Uterus (tissue), 2 donors: ENCODE measurements around the gene FRRS1.

ENCODE experiments used
- CTCF ChIP-seq, 4 experiments: fragments of 200-600 bp in 2 of 4; fragments of 450-650 bp in 2 of 4; sonication (generic) in 2 of 4; IDR thresholded peaks; one replicate each; pipeline ENCODE4 v1.5.1; 2016 to 2019; ENCODE audit warnings: antibody characterized with exemption in 4 of 4, mild to moderate bottlenecking in 2 of 4, moderate library complexity in 1 of 4
- POLR2A ChIP-seq, 2 donors: fragments of 450-650 bp; IDR thresholded peaks; one replicate each; pipeline ENCODE4 v1.6.1; 2016; ENCODE audit warnings: antibody characterized with exemption in 2 of 2, mild to moderate bottlenecking in 1 of 2, moderate library complexity in 1 of 2

- TF ChIP-seq CTCF (IDR thresholded peaks at IDR 0.05) (no peak), POLR2A (IDR thresholded peaks at IDR 0.05) (no peak)
Observed at GRCh38 chr1:99680270-99680669, 86.2 kb downstream of the FRRS1 start.
